ENCODE measurements around the gene LYPLAL1. TPM values are rescaled to one million over a fixed set of nuclear protein-coding genes. Genes with fewer than 3 reads are reported as not detected.

LYPLAL1 gene
- total and polyA plus RNA-seq, 2 of the 8 experiments (the other 6 are each of a cell fraction or from before 2014, with no cell fraction given), result 6.3 to 23.8 TPM

- Histone ChIP-seq H2BK120ac (replicated peaks; ENCODE audit: low read depth, low read length) (no peak overlapping the region), H3K79me2 (ENCODE audit: control insufficient read depth in 1 of 2, insufficient read depth in 2 of 2, low read length in 2 of 2) (no peaks in the 10 kb centered on the region), H3K27ac (ENCODE audit: low read depth, low read length) (no peak overlapping the region), H2BK20ac (ENCODE audit: low read length) (no peak overlapping the region), H3K36me3 (ENCODE audit: control insufficient read depth in 2 of 4, insufficient read depth in 4 of 4, low read length in 3 of 4) (no peaks in the 10 kb centered on the region), H3K18ac (ENCODE audit: extremely low read depth, low read length) (no peak overlapping the region), H2AK5ac (ENCODE audit: low read depth, low read length) (no peak overlapping the region), H3K4me1 (replicated peaks in 1 of 4; ENCODE audit: control insufficient read depth in 3 of 4, insufficient read depth in 4 of 4, low read length in 3 of 4) (no peaks in the 10 kb centered on the region), H3K9me3 (ENCODE audit: insufficient read depth in 2 of 2, low read depth in 1 of 2, low read length in 1 of 2) (no peaks in the 10 kb centered on the region), H3K56ac (replicated peaks; ENCODE audit: insufficient read length, low read depth, low read length) (no peak overlapping the region), H4K8ac (ENCODE audit: extremely low read depth, insufficient read depth, low read length) (no peak overlapping the region), H3K79me1 (ENCODE audit: low read depth, low read length) (no peaks in the 10 kb centered on the region), H2BK12ac (ENCODE audit: low read depth, low read length) (no peak overlapping the region), H3K23me2 (ENCODE audit: low read depth, low read length) (no peaks in the 10 kb centered on the region), H2BK5ac (ENCODE audit: low read depth, low read length) (no peak overlapping the region), H2AFZ (ENCODE audit: low read length) (peak overlapping the region; percentile 58; the same call in 1 of the 2 replicates), H4K20me1 (replicated peaks in 1 of 2; ENCODE audit: control insufficient read depth in 1 of 2, insufficient read depth in 2 of 2, low read length in 2 of 2) (no peaks in the 10 kb centered on the region), H2BK15ac (ENCODE audit: low read length) (no peak overlapping the region), H3K27me3 (replicated peaks in 1 of 4; ENCODE audit: control insufficient read depth in 3 of 4, extremely low read depth in 1 of 4, insufficient read depth in 3 of 4, low read length in 3 of 4) (no peaks in the 10 kb centered on the region), H3K23ac (ENCODE audit: insufficient read length) (no peak overlapping the region), H4K91ac (replicated peaks; ENCODE audit: insufficient read length, low read length) (no peak overlapping the region), H3K4ac (replicated peaks; ENCODE audit: insufficient read length, low read depth, low read length) (no peak overlapping the region), H3K4me3 (ENCODE audit: extremely low read depth in 1 of 4, insufficient read depth in 2 of 4, low read depth in 3 of 4, low read length in 4 of 4) (no peak overlapping the region), H3K4me2 (ENCODE audit: insufficient read depth in 1 of 2, low read depth in 2 of 2, low read length in 2 of 2) (no peak overlapping the region), H3K9ac (replicated peaks in 1 of 4; ENCODE audit: extremely low read depth in 1 of 4, low read depth in 3 of 4, low read length in 3 of 4) (no peak overlapping the region), H4K5ac (ENCODE audit: insufficient read length, low read depth, low read length) (no peak overlapping the region), H3K14ac (ENCODE audit: insufficient read length) (no peak overlapping the region)
- 91% methylated on average over 1 of the region's 1 CpG; no CpG with 5 or more reads in 1 of the 2 experiments for WGBS, 2 experiments (ENCODE audit: extremely low coverage in 1 of 2, insufficient coverage in 1 of 2, insufficient read length in 1 of 2, insufficient replicate concordance in 2 of 2, low coverage in 1 of 2, low lambda C conversion rate in 2 of 2, missing lambda C conversion rate in 1 of 2)
- ChIA-PET POLR2A (ENCODE audit: partially characterized antibody) (interaction anchor here (1.4 kb wide), 1 partner anchor 26 kb away, joined by 6 read pairs; the partner anchor contains the start of gene LYPLAL1), CTCF (ENCODE audit: partially characterized antibody) (no interaction called here)
- no peak for DNase-seq (ENCODE audit: low read depth in 1 of 2, low spot score in 2 of 2)
- FAIRE-seq, result no peak
- no peak for TF ChIP-seq POU5F1 (IDR thresholded peaks at IDR 0.05; ENCODE audit: low read depth, low read length)
- no peak for TF ChIP-seq TCF12 (IDR thresholded peaks at IDR 0.05; ENCODE audit: low read depth, low read length)
- TF ChIP-seq E2F6 (IDR thresholded peaks at IDR 0.05), result no peak
- no peak for TF ChIP-seq TEAD4 (IDR thresholded peaks at IDR 0.05; ENCODE audit: low read depth, low read length)
- no peak for TF ChIP-seq KDM1A (IDR thresholded peaks at IDR 0.05; ENCODE audit: borderline replicate concordance, low read length)
- no peak for TF ChIP-seq MAX (IDR thresholded peaks at IDR 0.05)
- TF ChIP-seq SIRT6 (IDR thresholded peaks at IDR 0.05; ENCODE audit: low read length), result no peak
- TF ChIP-seq CEBPB (IDR thresholded peaks at IDR 0.05; ENCODE audit: low read depth, low read length), result no peak
- no peak for TF ChIP-seq HDAC6 (IDR thresholded peaks at IDR 0.05; ENCODE audit: low read depth, low read length)
Observed at GRCh38 chr1:219147571-219148019, 26.1 kb upstream of the LYPLAL1 start.

Measured in H1 (cell line).